ENCODE data around the gene SMIM10. TPM values are rescaled to one million over a fixed set of nuclear protein-coding genes. Genes with fewer than 3 reads are reported as not detected.
"Not testable (repeated sequence)": the region's sequence is repeated elsewhere in the genome, so short reads cannot be mapped to it uniquely, and the experiment has no call there.

Gene SMIM10
- total and polyA plus RNA-seq, 2 of the 13 experiments (the other 11 are each of a cell fraction or from before 2014, with no cell fraction given): not detected

GRCh38 chrX:135010921-135011320 is 20.1 kb downstream of the SMIM10 start (continued):
- TF ChIP-seq, protein P1, sequence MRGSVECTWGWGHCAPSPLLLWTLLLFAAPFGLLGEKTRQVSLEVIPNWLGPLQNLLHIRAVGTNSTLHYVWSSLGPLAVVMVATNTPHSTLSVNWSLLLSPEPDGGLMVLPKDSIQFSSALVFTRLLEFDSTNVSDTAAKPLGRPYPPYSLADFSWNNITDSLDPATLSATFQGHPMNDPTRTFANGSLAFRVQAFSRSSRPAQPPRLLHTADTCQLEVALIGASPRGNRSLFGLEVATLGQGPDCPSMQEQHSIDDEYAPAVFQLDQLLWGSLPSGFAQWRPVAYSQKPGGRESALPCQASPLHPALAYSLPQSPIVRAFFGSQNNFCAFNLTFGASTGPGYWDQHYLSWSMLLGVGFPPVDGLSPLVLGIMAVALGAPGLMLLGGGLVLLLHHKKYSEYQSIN (CRISPR knock-in tag; IDR thresholded peaks at IDR 0.05; ENCODE audit: borderline replicate concordance): no peak
- no peak for TF ChIP-seq ZNF839 (CRISPR knock-in tag; IDR thresholded peaks at IDR 0.05; ENCODE audit: borderline replicate concordance)
- no peak for TF ChIP-seq ZFP36 (IDR thresholded peaks at IDR 0.05; ENCODE audit: borderline replicate concordance, low read depth, low read length, partially characterized antibody)
- no peak for TF ChIP-seq ZNF33B (CRISPR knock-in tag; IDR thresholded peaks at IDR 0.05)

DNA sequence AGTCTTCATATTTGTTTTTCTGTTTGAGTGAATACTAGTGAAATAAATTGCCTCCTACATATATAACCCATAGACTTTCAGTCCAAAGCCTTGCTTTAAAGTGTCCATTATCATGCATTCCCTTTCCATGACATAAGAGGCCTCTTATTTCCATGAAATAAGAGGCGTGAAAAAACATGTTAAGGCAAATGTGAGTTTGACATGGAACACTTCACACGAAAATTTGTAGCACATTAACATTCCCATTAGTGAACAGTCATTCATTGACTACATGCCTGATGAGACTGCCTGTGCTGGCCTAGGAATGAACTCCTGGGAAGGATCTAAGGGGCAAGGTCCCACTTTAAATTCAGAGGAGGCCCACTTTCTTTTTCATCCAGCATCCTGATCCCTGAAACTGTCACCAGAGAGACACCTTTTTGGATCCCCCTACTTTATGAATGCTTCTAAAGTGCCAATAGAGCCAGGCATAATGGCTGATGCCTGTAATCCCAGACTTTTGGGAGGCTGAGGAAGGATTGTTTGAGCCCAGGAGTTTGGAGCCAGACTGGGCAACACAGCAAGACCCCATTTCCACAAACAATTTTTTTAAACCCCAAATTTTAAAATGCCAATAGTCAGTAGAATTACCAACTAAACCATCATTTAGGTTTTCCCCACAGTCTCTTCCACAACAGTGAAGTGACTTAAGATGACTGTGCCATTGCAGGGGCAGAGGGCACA is 24.9 kb downstream of the SMIM10 start:
- ATAC-seq: no peak
- CTCF ChIA-PET (ENCODE audit: low intra/inter-chr PET ratio, low total read pairs): no interaction called here
- Histone ChIP-seq H3K9ac (ENCODE audit: insufficient read depth, low read depth, low read length) (no peak overlapping the region), H2AFZ (ENCODE audit: low read length) (no peak overlapping the region), H3K4me1 (ENCODE audit: insufficient read depth, low read length) (no peaks in the 10 kb centered on the region), H3K4me2 (ENCODE audit: low read depth, low read length) (no peak overlapping the region), H3K27me3 (ENCODE audit: control insufficient read depth in 1 of 2, insufficient read depth in 2 of 2, low read length in 2 of 2) (no peaks in the 10 kb centered on the region; a peak in 1 of 5 replicates), H4K20me1 (ENCODE audit: insufficient read depth, low read length) (no peaks in the 10 kb centered on the region), H3K4me3 (replicated peaks in 1 of 3; ENCODE audit: insufficient read depth in 1 of 3, low read depth in 2 of 3, low read length in 3 of 3) (no peak overlapping the region), H3K27ac (ENCODE audit: extremely low read length, insufficient read depth, low read length) (no peak overlapping the region), H3K9me3 (ENCODE audit: low read length) (no peaks in the 10 kb centered on the region), H3K36me3 (replicated peaks in 1 of 2; ENCODE audit: control insufficient read depth in 1 of 2, insufficient read depth in 2 of 2, low read length in 2 of 2) (no peaks in the 10 kb centered on the region), H3K79me2 (ENCODE audit: insufficient read depth, low read length) (no peaks in the 10 kb centered on the region)
- intact Hi-C loops (cut with micrococcal nuclease; ENCODE audit: unreplicated experiment): no loop called here
- BruUV-seq (replicated peaks): no TSS peak
- no peak for FAIRE-seq
- in situ Hi-C loops (cut with HindIII; ENCODE audit: extremely low pct_ligation_motif_present, low pct_unique_long_range_greater_than_20kb): no loop called here
- TF ChIP-seq MXD1 (CRISPR knock-in tag; IDR thresholded peaks at IDR 0.05) (no peak), ISX (CRISPR knock-in tag; conservative IDR thresholded peaks at IDR 0.05) (no peak), ZBTB1 (CRISPR knock-in tag; IDR thresholded peaks at IDR 0.05; ENCODE audit: borderline replicate concordance) (no peak), RARG (CRISPR knock-in tag; IDR thresholded peaks at IDR 0.05; ENCODE audit: low read depth) (no peak), FUBP1 (CRISPR knock-in tag; IDR thresholded peaks at IDR 0.05; ENCODE audit: borderline replicate concordance) (no peak), CBX1 (IDR thresholded peaks at IDR 0.05; ENCODE audit: low read depth) (no peak)
- TF ChIP-seq, protein P2, sequence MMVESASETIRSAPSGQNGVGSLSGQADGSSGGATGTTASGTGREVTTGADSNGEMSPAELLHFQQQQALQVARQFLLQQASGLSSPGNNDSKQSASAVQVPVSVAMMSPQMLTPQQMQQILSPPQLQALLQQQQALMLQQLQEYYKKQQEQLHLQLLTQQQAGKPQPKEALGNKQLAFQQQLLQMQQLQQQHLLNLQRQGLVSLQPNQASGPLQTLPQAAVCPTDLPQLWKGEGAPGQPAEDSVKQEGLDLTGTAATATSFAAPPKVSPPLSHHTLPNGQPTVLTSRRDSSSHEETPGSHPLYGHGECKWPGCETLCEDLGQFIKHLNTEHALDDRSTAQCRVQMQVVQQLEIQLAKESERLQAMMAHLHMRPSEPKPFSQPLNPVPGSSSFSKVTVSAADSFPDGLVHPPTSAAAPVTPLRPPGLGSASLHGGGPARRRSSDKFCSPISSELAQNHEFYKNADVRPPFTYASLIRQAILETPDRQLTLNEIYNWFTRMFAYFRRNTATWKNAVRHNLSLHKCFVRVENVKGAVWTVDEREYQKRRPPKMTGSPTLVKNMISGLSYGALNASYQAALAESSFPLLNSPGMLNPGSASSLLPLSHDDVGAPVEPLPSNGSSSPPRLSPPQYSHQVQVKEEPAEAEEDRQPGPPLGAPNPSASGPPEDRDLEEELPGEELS (CRISPR knock-in tag; IDR thresholded peaks at IDR 0.05): no peak
- WGBS (ENCODE audit: low lambda C conversion rate): 0% methylated on average over 2 of the region's 2 CpGs
- no peak for DNase-seq (ENCODE audit: low spot score)
- POLR2A ChIA-PET: no interaction called here

DNA sequence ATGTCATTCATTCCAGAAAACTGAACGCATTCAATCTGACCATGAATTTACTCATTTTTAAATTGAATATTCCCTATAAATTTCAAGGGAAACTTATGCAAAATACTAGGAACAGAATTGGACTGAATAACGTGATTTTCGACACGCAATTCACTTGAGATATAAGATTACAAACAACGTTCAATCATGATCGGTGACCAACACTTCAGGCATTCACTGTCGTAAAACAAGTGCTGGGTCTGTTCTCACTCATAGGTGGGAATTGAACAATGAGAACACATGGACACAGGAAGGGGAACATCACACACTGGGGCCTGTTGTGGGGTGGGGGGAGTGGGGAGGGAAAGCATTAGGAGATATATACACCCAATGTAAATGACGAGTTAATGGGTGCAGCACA is 29.1 kb downstream of the SMIM10 start:
- CTCF ChIA-PET (ENCODE audit: low intra/inter-chr PET ratio, low total read pairs); intact Hi-C loops (cut with micrococcal nuclease; ENCODE audit: unreplicated experiment); H3K27ac ChIP-seq (ENCODE audit: extremely low read length, insufficient read depth, low read length); ATAC-seq; H3K4me1 ChIP-seq (ENCODE audit: insufficient read depth, low read length); H3K4me3 ChIP-seq (replicated peaks in 1 of 3; ENCODE audit: insufficient read depth in 1 of 3, low read depth in 2 of 3, low read length in 3 of 3); POLR2A ChIA-PET; in situ Hi-C loops (cut with HindIII; ENCODE audit: extremely low pct_ligation_motif_present, low pct_unique_long_range_greater_than_20kb); H3K36me3 ChIP-seq (replicated peaks in 1 of 2; ENCODE audit: control insufficient read depth in 1 of 2, insufficient read depth in 2 of 2, low read length in 2 of 2); H2AFZ ChIP-seq (ENCODE audit: low read length); H3K27me3 ChIP-seq (ENCODE audit: control insufficient read depth in 1 of 2, insufficient read depth in 2 of 2, low read length in 2 of 2); DNase-seq (ENCODE audit: low spot score); H3K9ac ChIP-seq (ENCODE audit: insufficient read depth, low read depth, low read length); H4K20me1 ChIP-seq (ENCODE audit: insufficient read depth, low read length); H3K4me2 ChIP-seq (ENCODE audit: low read depth, low read length); BruUV-seq (replicated peaks); H3K9me3 ChIP-seq (ENCODE audit: low read length); FAIRE-seq; H3K79me2 ChIP-seq (ENCODE audit: insufficient read depth, low read length): not testable (repeated sequence)
- WGBS (ENCODE audit: low lambda C conversion rate): 70% methylated on average over 8 of the region's 8 CpGs
